IPS DF 6.9 (cell line): ENCODE measurements around the gene PMPCA.

Source experiments
- DNase-seq: peaks from one replicate; pipeline ENCODE4 v3.0.0-alpha.2; 2013; ENCODE audit warnings: low read depth, low spot score
- H3K27ac ChIP-seq: one replicate; pipeline ENCODE4 v1.5.1; 2013; ENCODE audit warnings: low read length, control low read depth
- H3K27me3 ChIP-seq: 2 replicates; pipeline ENCODE4 v1.6.1; 2013; ENCODE audit warnings: mild to moderate bottlenecking, low read length; ENCODE audit not compliant: control insufficient read depth, insufficient read depth
- H3K36me3 ChIP-seq: 2 replicates; pipeline ENCODE4 v1.6.1; 2013; ENCODE audit warnings: low read length; ENCODE audit not compliant: control insufficient read depth, insufficient read depth
- H3K4me1 ChIP-seq: 2 replicates; pipeline ENCODE4 v1.6.1; 2013; ENCODE audit warnings: low read length; ENCODE audit not compliant: control insufficient read depth, insufficient read depth
- H3K4me3 ChIP-seq: 2 replicates; pipeline ENCODE4 v1.5.1; 2013; ENCODE audit warnings: mild to moderate bottlenecking, low read length
- H3K9me3 ChIP-seq: 2 replicates; pipeline ENCODE4 v1.6.1; 2013; ENCODE audit warnings: low read length, inconsistent platforms; ENCODE audit not compliant: control insufficient read depth, insufficient read depth
- WGBS: extraction: QIAGEN DNeasy Blood & Tissue Kit; methylation state at CpG from one replicate; pipeline ENCODE4 v1.1.7; 2013; ENCODE audit warnings: mixed read lengths, missing lambda C conversion rate; ENCODE audit not compliant: insufficient read length, insufficient coverage; 5-methylcytosine and 5-hydroxymethylcytosine counted together

The PMPCA gene

DNA sequence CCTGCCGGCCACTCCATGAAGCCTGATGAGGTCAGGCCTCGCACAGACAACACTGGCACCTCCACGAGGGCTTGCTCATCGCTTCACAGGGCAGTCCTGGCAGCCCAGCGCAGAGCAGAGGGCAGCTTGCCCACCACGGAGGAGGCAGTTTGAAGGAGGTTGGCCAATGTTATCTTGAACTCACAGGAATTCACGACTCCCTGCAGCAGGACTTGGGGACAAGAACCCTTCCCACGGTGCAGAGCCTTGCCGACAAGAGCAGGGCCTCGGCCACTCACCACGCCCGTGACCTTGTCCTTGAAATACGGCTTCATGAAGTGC, 15.5 kb upstream of the PMPCA start:
- H3K36me3 ChIP-seq = peaks cover 48% of the 10 kb centered on the region

DNA sequence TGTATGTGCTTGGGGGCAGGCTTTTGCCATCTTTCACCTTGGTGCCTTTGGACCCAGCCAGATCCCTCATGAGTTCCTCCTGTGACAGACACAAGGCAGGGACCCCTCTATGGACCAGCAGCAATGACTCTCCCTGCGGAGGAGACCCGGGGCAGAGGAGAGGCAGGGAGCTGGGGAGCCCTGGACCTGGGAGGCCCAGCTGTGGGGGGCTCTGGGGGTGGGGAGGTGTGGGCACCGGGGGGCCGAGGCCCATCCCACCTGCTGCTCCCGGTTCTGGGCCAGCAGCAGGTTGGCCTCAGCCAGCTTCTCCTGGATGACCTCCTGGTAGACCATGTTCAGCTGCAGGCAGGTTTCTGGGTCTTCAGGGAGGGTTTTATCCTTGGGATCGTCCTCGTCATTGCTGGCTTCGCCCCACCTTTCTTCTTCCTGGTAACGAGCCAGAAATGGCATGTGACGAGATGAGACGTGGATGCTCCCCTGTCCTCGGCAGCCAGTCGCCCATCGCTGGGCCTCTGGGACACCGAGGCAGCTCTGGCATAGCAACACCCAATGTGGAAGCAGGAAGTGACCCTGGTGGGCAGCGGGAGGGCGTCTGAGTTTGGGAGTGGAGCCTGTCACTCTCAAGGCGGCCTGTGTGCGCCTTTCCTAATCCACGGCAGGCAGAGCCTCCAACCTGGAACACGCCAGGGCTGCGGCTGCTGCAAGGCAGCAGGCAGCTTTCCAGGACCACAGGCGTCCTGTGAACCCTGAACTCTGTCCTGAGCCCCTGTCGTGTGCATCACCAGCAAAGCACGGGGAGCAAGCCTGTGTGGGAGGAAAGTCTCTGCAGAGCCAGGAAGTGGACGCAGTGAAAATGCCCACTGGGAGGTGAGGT, 14.9 kb upstream of the PMPCA start:
- no CpG with 5 or more reads among the region's 26 CpGs for WGBS
- H3K4me3 ChIP-seq = no peak overlapping the region
- no peak for DNase-seq
- H3K27me3 ChIP-seq = no peaks in the 10 kb centered on the region
- H3K36me3 ChIP-seq = peaks cover 48% of the 10 kb centered on the region
- H3K27ac ChIP-seq = no peak overlapping the region
- no peaks in the 10 kb centered on the region for H3K9me3 ChIP-seq
- H3K4me1 ChIP-seq = no peaks in the 10 kb centered on the region

More for the DNA sequence above, 15.5 kb upstream of the PMPCA start:
- Histone ChIP-seq H3K9me3 (no peaks in the 10 kb centered on the region), H3K4me1 (no peaks in the 10 kb centered on the region), H3K4me3 (no peak overlapping the region; the same call in 1 of the 2 replicates), H3K27me3 (no peaks in the 10 kb centered on the region), H3K27ac (no peak overlapping the region)
- no CpG with 5 or more reads among the region's 13 CpGs for WGBS
- DNase-seq = no peak

DNA sequence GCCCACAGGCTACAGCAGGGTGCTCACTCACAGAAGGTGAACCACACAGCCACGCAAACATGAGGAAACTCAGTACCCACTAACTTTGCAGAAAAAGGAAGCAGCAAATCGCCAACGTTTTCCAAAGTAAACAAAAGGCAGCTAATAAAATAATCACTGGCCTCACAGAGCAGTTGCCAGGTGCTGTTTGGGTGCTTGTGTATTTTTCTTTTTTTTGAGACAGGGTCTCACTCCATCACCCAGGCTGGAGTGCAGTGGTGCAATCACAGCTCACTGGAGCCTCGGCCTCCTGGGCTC, 14.3 kb upstream of the PMPCA start:
- H3K9me3 ChIP-seq = no peaks in the 10 kb centered on the region
- H3K27ac ChIP-seq = no peak overlapping the region
- H3K4me3 ChIP-seq = no peak overlapping the region
- no peaks in the 10 kb centered on the region for H3K4me1 ChIP-seq
- no CpG with 5 or more reads among the region's 4 CpGs for WGBS
- no peak for DNase-seq
- H3K36me3 ChIP-seq = peaks cover 48% of the 10 kb centered on the region
- H3K27me3 ChIP-seq = no peaks in the 10 kb centered on the region

DNA sequence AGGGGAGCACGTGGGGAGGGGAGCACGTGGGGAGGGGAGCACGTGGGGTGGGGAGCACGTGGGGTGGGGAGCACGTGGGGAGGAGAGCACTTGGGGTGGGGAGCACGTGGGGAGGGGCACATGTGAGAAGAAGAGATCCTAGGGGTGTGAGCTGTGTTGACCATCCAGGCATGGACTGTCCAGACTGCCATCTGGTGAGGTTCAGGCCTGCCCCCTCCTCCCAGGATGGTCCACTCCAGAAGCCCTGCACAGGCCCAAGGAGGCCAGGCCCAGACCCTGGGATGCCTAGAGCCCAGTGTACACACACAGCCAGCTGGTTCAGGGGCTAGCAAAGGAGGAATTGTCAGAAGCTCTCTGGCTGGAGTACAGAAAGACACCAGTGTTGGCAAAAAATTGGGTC, 12.8 kb upstream of the PMPCA start:
- no peak overlapping the region for H3K27ac ChIP-seq
- no CpG with 5 or more reads among the region's 6 CpGs for WGBS
- H3K27me3 ChIP-seq = no peaks in the 10 kb centered on the region
- H3K4me3 ChIP-seq = no peak overlapping the region
- H3K36me3 ChIP-seq = peaks cover 38% of the 10 kb centered on the region
- H3K4me1 ChIP-seq = no peaks in the 10 kb centered on the region
- no peaks in the 10 kb centered on the region for H3K9me3 ChIP-seq
- no peak for DNase-seq

DNA sequence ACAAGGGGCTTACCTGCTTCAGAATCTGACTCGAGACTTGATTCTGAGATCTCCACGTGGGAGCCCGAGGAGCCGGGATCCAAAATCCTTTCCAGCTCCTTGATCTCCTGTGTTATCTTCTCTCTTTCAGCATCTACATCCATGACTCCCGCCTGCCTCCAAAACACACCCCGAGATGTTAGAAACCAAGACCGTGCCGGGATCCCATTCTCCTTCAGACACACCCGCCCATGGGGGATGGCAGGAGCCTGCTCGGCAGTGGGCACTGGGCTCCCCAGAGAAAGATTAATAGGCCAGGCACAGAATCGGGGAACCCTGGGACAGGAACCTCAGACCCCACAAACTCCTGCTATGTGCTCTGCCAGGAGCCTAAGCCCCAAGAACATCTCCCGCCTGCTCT, 12.2 kb upstream of the PMPCA start:
- no CpG with 5 or more reads among the region's 12 CpGs for WGBS
- H3K36me3 ChIP-seq = peaks cover 33% of the 10 kb centered on the region
- H3K4me1 ChIP-seq = no peaks in the 10 kb centered on the region
- H3K27me3 ChIP-seq = no peaks in the 10 kb centered on the region
- no peaks in the 10 kb centered on the region for H3K9me3 ChIP-seq
- no peak for DNase-seq
- H3K27ac ChIP-seq = no peak overlapping the region
- H3K4me3 ChIP-seq = no peak overlapping the region

DNA sequence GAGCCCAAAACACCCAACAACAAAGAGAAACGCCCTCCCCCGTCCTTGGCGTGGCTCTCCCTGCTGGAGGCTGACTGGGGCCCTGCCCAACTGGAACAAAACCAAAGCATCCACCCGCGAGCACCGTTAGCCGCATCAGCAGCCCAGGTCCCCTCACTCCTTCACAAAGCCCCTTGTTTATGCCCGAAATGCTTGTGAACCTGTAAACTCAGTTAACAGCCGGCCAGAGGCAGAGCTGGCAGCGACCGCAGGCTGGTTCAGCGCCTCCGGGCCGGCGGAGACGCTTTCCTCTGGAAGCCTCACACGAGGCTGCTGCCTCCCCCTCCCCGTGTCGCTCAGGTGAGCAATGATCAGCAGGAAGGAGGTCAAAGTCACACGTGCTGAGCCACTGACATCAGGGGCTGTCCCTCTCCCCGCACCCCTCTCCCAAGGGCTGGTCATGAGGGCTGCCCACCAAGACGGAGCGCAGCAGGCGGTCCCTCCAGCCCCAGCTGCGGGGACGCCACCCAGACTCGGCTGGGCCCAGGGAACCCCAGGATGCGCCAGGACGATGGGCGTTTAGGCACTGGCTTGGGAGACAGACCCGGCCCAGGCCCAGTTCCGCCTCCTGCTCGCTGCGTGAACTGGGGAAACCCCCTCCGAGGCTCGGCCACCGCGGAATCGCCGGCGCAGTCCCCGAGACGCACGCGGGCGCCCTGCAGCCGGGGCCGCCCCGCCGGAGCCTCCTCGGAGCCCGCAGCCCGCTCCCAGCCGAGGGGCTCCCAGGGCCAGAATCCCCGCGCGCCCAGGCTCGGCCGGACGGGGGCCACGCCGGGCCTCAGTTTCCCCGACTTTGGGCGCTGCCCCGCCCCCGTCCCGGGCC, 11.1 kb upstream of the PMPCA start:
- no peaks in the 10 kb centered on the region for H3K27me3 ChIP-seq
- no peaks in the 10 kb centered on the region for H3K9me3 ChIP-seq
- H3K4me3 ChIP-seq = peak overlapping the region; percentile 85
- peaks cover 40% of the 10 kb centered on the region for H3K36me3 ChIP-seq
- no CpG with 5 or more reads among the region's 67 CpGs for WGBS
- H3K27ac ChIP-seq = no peak overlapping the region
- H3K4me1 ChIP-seq = no peaks in the 10 kb centered on the region
- DNase-seq = no peak

DNA sequence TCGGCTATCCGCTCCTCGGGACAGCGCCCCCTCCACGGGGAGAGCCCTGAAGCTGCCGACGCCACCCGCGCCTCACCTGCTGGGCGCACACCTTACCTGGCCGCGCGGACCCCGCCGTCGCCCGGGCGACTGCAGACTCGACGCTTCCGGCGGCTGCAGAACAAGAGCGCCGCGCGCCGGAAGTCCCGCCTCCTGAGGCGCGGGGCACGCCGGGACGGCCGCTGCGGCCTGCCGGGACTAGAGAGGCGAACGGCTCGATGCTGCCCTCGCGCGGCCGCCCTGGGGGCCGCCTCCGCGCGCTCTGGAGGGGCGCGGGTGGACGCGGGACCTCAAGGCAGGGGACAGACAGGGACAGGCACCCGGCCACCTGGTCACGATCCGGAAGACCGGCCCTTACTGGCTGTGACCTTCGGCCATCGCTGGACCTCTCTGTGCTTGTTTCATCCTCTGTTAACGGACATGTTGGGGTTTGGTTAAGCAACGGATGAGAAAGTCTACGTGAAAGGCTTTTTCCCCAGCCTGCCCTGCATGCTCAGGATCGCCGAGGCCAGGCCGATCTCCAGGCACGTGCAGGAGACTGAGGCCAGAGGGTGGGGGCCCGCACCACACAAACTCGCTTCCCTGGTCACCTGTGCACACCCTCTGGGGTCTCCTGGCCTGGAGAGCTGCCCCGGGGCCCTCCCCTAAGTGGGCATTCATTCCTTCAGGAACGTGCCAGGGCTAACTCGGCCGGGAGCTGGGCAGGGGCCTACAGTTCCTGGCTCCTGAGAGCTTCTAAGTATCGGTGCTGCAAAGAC, 10.2 kb upstream of the PMPCA start, which contains the start of gene SNAPC4:
Gene SNAPC4, minus strand, starts transcription at position 133 of the 797 bp plus-strand sequence. CDS start 1,742 bp downstream, outside the sequence.
- Histone ChIP-seq H3K4me3 (peak within 1 kb of the TSS; percentile 85), H3K27ac (no peak within 1 kb of the TSS), H3K9me3 (no peaks in the 10 kb centered on the region), H3K27me3 (no peaks in the 10 kb centered on the region), H3K4me1 (no peaks in the 10 kb centered on the region), H3K36me3 (peaks cover 38% of the 10 kb centered on the region)
- WGBS = no CpG with 5 or more reads among the region's 71 CpGs
- DNase-seq = peak; percentile 76

DNA sequence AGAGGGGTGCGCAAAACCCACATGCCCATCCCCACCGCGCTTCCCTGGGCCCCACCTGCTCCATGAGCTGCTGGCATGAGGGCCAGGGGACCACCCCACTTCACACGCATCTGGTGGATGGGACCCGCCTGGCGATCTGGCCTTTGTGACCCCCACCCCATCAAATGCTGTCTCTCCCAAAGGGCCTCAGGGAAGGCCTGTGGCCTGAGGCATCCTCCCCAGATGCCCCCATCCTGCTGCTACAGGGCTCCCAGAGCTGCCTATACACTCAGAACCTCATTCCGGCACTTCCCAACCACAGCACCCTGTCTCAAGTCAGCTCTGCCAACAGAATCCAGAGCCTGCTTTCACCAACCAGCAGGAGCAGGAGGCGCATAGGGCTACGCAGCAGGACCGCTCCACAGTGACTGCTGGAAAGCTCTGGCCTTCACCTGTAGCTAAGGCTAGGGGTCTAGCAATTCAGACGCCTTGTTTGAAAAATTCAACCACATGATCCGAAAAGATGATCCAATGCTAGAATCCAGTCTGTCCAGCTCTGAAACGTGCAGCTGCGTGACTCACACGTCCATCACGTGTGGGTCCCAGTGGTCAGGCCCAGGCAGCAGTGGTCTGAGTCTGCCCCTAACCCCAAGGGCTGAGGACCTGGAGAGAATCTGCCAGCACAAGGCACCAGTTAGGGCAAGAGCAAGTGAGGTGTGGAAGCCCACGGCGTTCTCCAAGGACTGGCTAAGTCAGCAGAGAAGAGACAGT, 9.1 kb upstream of the PMPCA start:
- H3K27ac ChIP-seq = no peak overlapping the region
- no peaks in the 10 kb centered on the region for H3K9me3 ChIP-seq
- no peak overlapping the region for H3K4me3 ChIP-seq
- no peak for DNase-seq
- no peaks in the 10 kb centered on the region for H3K4me1 ChIP-seq
- no CpG with 5 or more reads among the region's 18 CpGs for WGBS
- H3K27me3 ChIP-seq = no peaks in the 10 kb centered on the region
- H3K36me3 ChIP-seq = peaks cover 32% of the 10 kb centered on the region

DNA sequence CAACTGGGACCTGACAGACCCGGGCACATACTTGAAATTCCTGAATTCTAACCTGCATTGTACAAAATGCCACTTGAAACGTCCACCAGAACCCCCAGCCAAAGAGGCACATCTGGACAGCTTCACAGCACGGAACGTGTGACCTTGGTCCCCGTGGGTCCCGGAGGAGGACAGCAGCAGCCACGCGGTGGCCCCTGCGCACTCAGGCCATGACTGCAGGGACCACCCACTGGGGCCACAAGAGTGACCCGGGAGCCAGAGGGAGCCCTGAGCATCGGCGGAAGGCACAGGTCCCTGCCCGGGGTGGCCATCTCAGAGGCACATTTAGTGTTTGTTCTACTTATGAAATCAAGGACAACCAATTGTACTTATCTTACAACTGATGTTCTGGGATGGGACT, 8.4 kb upstream of the PMPCA start:
- no peak overlapping the region for H3K27ac ChIP-seq

DNA sequence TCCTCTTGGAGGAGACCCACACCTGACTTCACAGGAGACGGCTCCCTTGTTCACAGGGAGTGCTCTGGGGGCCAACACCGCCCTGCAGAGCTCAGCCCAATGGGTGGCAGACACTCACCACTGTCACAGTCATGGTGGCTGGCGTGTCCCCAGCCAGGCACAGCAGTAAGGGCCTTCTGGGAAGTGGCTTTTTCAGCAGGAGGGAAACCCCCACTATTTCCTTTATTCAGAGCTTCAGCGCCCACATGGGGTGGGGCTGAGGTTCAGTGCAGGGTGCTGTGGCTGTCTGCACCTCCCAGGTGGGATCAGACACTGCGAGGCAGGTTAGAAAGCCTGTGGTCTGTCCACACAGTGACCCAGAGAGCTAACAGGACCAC, 6.9 kb upstream of the PMPCA start:
- Histone ChIP-seq H3K4me3 (no peak overlapping the region), H3K4me1 (no peaks in the 10 kb centered on the region), H3K36me3 (peaks cover 30% of the 10 kb centered on the region), H3K9me3 (no peaks in the 10 kb centered on the region), H3K27ac (no peak overlapping the region), H3K27me3 (no peaks in the 10 kb centered on the region)
- no CpG with 5 or more reads among the region's 5 CpGs for WGBS
- DNase-seq = no peak

More for the DNA sequence above, 8.4 kb upstream of the PMPCA start:
- H3K27me3 ChIP-seq = no peaks in the 10 kb centered on the region
- no peak for DNase-seq
- H3K4me1 ChIP-seq = no peaks in the 10 kb centered on the region
- H3K4me3 ChIP-seq = no peak overlapping the region
- H3K9me3 ChIP-seq = no peaks in the 10 kb centered on the region
- H3K36me3 ChIP-seq = peaks cover 29% of the 10 kb centered on the region
- WGBS = no CpG with 5 or more reads among the region's 13 CpGs
